Esophagus muscularis mucosa (tissue), 4 donors: Measurements from ENCODE around the gene TBC1D22A. TPM values are rescaled to one million over a fixed set of nuclear protein-coding genes. Genes with fewer than 3 reads are reported as not detected.

Experiments
- DNase-seq: peaks from one replicate; pipeline ENCODE4 v3.0.0-alpha.2; 2017; ENCODE audit errors: extremely low spot score
- H3K27ac ChIP-seq, 4 donors: fragments of 200-600 bp; sonication (generic); replicated peaks in 1 of 4; 1 replicate in 3 of 4; 2 replicates in 1 of 4; pipeline ENCODE4 v1.5.1; 2016 to 2019; ENCODE audit warnings: mild to moderate bottlenecking in 1 of 4
- H3K27me3 ChIP-seq, 4 donors: fragments of 200-600 bp; sonication (generic); one replicate each; pipeline versions ENCODE4 v1.5.1 to v1.6.0; 2016 to 2019
- H3K36me3 ChIP-seq, 4 donors: fragments of 200-600 bp; sonication (generic); one replicate each; pipeline ENCODE4 v1.5.1; 2016 to 2019
- H3K4me1 ChIP-seq, 4 donors: fragments of 200-600 bp; sonication (generic); one replicate each; pipeline ENCODE4 v1.5.1; 2016 to 2019
- H3K4me3 ChIP-seq, 4 donors: fragments of 200-600 bp; sonication (generic); 1 replicate in 2 of 4; 2 replicates in 2 of 4; pipeline ENCODE4 v1.5.1; 2016 to 2019; ENCODE audit warnings: mild to moderate bottlenecking in 4 of 4, moderate library complexity in 1 of 4
- H3K9me3 ChIP-seq, 4 donors: fragments of 200-600 bp; sonication (generic); 1 replicate in 3 of 4; 2 replicates in 1 of 4; pipeline ENCODE4 v1.5.1; 2016 to 2019
- EP300 ChIP-seq: sonication (generic); formaldehyde crosslinking; IDR thresholded peaks from one replicate; pipeline ENCODE4 v1.6.1; 2017; ENCODE audit warnings: antibody characterized with exemption
- POLR2A ChIP-seq: fragments of 450-650 bp; IDR thresholded peaks from one replicate; pipeline ENCODE4 v1.6.1; 2017; ENCODE audit warnings: antibody characterized with exemption, moderate library complexity, mild to moderate bottlenecking, low read depth
- POLR2AphosphoS5 ChIP-seq, 2 donors: sonication (generic); formaldehyde crosslinking; IDR thresholded peaks; one replicate each; pipeline ENCODE4 v1.6.1; 2017; ENCODE audit warnings: antibody characterized with exemption in 2 of 2
- WGBS: methylation state at CpG from one replicate; pipeline ENCODE4 v1.1.5; 2018; 5-methylcytosine and 5-hydroxymethylcytosine counted together
- intact Hi-C: fragments of 100-400 bp; cut with DNase I; formaldehyde crosslinking; loops from one replicate; pipeline ENCODE4 v1.15.1; 2023
- total RNA-seq, 4 donors: library from RNA; depleted of rRNA; stranded (reverse); fragments of >200 nt; gene quantifications; one replicate each; pipeline versions ENCODE4 v1.1.0 to v1.2.1, GENCODE V29; 2016
- TF ChIP-seq, protein P1 (sequence below), 3 experiments: fragments of 200-600 bp in 2 of 3; fragments of 450-650 bp in 1 of 3; sonication (generic) in 2 of 3; IDR thresholded peaks; one replicate each; pipeline ENCODE4 v1.5.1; 2017 to 2019; ENCODE audit warnings: antibody characterized with exemption in 3 of 3, mild to moderate bottlenecking in 2 of 3, moderate library complexity in 1 of 3

Gene TBC1D22A
- total RNA-seq, 4 donors from 2014 or later = 15.2 to 20.7 (median 18.8) TPM

- Histone ChIP-seq H3K27ac (no peak overlapping the region), H3K4me3 (no peak overlapping the region), H3K9me3 (no peaks in the 10 kb centered on the region), H3K27me3 (no peaks in the 10 kb centered on the region), H3K36me3 (peaks cover 14 to 63% (median 42%) of the 10 kb centered on the region in 4 donors), H3K4me1 (peaks cover 13 to 38% (median 25%) of the 10 kb centered on the region in 4 donors)
- intact Hi-C loops = no loop called here
- WGBS = 97% methylated on average over 9 of the region's 9 CpGs
- TF ChIP-seq POLR2AphosphoS5 (IDR thresholded peaks at IDR 0.05) = no peak
- TF ChIP-seq, protein P1, sequence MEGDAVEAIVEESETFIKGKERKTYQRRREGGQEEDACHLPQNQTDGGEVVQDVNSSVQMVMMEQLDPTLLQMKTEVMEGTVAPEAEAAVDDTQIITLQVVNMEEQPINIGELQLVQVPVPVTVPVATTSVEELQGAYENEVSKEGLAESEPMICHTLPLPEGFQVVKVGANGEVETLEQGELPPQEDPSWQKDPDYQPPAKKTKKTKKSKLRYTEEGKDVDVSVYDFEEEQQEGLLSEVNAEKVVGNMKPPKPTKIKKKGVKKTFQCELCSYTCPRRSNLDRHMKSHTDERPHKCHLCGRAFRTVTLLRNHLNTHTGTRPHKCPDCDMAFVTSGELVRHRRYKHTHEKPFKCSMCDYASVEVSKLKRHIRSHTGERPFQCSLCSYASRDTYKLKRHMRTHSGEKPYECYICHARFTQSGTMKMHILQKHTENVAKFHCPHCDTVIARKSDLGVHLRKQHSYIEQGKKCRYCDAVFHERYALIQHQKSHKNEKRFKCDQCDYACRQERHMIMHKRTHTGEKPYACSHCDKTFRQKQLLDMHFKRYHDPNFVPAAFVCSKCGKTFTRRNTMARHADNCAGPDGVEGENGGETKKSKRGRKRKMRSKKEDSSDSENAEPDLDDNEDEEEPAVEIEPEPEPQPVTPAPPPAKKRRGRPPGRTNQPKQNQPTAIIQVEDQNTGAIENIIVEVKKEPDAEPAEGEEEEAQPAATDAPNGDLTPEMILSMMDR (IDR thresholded peaks at IDR 0.05) = no peak
- TF ChIP-seq EP300 = no peak
- TF ChIP-seq POLR2A = no peak
- no peak for DNase-seq
Measured at GRCh38 chr22:46723882-46724281, 38.6 kb upstream of the TBC1D22A start.

DNA sequence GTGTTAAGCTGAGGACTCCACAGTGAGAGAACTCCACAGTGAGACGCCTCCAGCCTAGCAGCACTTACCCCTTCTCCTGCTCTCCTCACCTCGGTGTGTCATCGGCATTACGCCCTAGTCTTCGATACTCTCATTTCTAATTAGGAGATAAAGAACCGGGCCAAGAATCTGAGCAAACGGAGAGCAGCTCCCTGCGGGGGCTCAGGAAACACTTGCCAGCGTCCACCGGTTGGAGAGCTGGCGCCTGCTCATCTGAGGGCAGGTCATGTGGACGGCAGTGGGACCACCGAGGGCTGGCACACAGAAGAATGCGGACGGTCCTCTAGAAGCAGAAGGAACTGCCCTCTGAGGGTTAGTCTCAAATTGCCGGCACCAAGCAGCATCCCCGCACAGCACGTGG, 37.4 kb upstream of the TBC1D22A start:
- intact Hi-C loops = no loop called here
- Histone ChIP-seq H3K4me3 (no peak overlapping the region), H3K27ac (no peak overlapping the region), H3K36me3 (peaks cover 2 to 51% (median 30%) of the 10 kb centered on the region in 4 donors), H3K27me3 (no peaks in the 10 kb centered on the region), H3K9me3 (no peaks in the 10 kb centered on the region), H3K4me1 (peaks cover 22 to 46% (median 33%) of the 10 kb centered on the region in 4 donors)
- 87% methylated on average over 18 of the region's 18 CpGs for WGBS
- DNase-seq = no peak
- TF ChIP-seq EP300 (no peak), POLR2AphosphoS5 (IDR thresholded peaks at IDR 0.05) (no peak), POLR2A (no peak)
- TF ChIP-seq, protein P1 (IDR thresholded peaks at IDR 0.05) = no peak

- no peak overlapping the region for H3K27ac ChIP-seq
- H3K4me1 ChIP-seq = peaks cover 34 to 58% (median 45%) of the 10 kb centered on the region in 4 donors
- TF ChIP-seq, protein P1 (IDR thresholded peaks at IDR 0.05) = no peak
- TF ChIP-seq EP300 (no peak), POLR2AphosphoS5 (IDR thresholded peaks at IDR 0.05) (no peak), POLR2A (no peak)
- H3K9me3 ChIP-seq = no peaks in the 10 kb centered on the region
- intact Hi-C loops = no loop called here
- H3K36me3 ChIP-seq = peaks cover 0 to 42% (median 22%) of the 10 kb centered on the region in 4 donors
- H3K27me3 ChIP-seq = no peaks in the 10 kb centered on the region
- 85% methylated on average over 33 of the region's 38 CpGs for WGBS
- no peak overlapping the region for H3K4me3 ChIP-seq
- DNase-seq = no peak
Measured at GRCh38 chr22:46726066-46726985, 36.1 kb upstream of the TBC1D22A start.

DNA sequence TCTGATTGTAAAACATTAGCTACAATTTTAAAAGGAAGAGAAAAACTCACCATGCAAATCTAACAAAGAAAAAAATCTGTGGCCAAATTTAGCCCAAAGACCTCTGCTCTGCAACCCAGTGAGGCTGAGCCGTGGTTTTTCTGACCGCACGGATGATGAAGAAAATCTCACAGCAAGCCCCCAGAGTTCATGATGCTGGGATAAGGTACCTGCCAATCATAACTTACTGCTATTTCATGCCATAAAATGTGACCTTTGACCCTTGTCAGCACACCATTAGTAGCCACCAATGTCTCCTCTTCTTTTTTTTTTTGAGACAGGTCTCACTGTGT, 35.5 kb upstream of the TBC1D22A start:
- Histone ChIP-seq H3K9me3 (no peaks in the 10 kb centered on the region), H3K27ac (no peak overlapping the region), H3K27me3 (no peaks in the 10 kb centered on the region), H3K4me3 (no peak overlapping the region), H3K36me3 (peaks cover 0 to 48% (median 24%) of the 10 kb centered on the region in 4 donors), H3K4me1 (peaks cover 41 to 64% (median 52%) of the 10 kb centered on the region in 4 donors)
- DNase-seq = no peak
- no peak for TF ChIP-seq EP300
- TF ChIP-seq POLR2A = no peak
- TF ChIP-seq, protein P1 (IDR thresholded peaks at IDR 0.05) = no peak
- no peak for TF ChIP-seq POLR2AphosphoS5 (IDR thresholded peaks at IDR 0.05)
- WGBS = 98% methylated on average over 3 of the region's 3 CpGs
- intact Hi-C loops = no loop called here
